GM18858 (cell line): Measurements from ENCODE around the gene ARFRP1.
"Not testable (repeated sequence)": the region's sequence is repeated elsewhere in the genome, so short reads cannot be mapped to it uniquely, and the experiment has no call there.

Source experiments
- ATAC-seq: cut with Tn5 transposase; IDR thresholded peaks from one replicate; pipeline ENCODE4 v1.9.1; 2021; ENCODE audit not compliant: unreplicated experiment

ARFRP1 gene

DNA sequence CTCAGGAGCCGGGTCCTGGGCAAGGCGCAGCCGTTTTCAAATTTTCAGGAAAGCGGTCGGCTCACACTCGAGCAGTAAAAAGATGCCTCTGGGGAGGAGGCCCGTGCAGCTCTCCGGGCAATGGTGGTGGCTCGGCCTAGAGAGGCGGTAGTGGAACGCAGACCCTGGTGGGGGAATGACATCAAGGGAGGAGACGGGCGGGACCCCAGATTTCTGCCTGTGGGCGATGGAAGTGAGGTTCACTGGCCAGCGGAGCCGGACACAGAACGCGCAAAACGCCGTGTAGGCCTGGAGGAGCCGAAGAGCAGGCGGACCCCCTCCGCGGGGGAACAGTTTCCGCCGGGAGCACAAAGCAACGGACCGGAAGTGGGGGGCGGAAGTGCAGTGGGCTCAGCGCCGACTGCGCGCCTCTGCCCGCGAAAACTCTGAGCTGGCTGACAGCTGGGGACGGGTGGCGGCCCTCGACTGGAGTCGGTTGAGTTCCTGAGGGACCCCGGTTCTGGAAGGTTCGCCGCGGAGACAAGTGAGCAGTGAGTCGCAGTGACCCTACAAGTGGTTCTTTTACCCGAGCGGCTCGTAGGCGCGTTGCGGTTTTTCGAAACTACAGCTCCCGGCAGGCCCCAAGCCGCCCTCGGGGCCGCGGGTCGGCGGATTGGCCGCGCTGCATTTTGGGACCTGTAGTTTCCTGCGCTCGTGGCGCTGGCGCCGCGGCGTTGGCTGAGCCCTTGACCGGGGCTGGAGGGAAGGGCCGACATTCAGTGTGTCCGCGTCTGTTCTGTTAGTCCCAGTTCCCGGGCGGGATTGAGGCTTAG, 49.6 kb downstream of the ARFRP1 start, which contains the start of gene RTEL1:
Gene RTEL1 (plus strand): TSS at position 376 of the 812 bp plus-strand sequence. CDS start 1,091 bp downstream, outside the sequence.
- ATAC-seq, result peak; percentile 49

GRCh38 chr20:63657260-63657936, 50.4 kb downstream of the ARFRP1 start:
- no peak for ATAC-seq

- no peak for ATAC-seq
These were observed 51.3 kb downstream of the ARFRP1 start for GRCh38 chr20:63656451-63656850.

GRCh38 chr20:63655249-63655648, 52.5 kb downstream of the ARFRP1 start:
- no peak for ATAC-seq

DNA sequence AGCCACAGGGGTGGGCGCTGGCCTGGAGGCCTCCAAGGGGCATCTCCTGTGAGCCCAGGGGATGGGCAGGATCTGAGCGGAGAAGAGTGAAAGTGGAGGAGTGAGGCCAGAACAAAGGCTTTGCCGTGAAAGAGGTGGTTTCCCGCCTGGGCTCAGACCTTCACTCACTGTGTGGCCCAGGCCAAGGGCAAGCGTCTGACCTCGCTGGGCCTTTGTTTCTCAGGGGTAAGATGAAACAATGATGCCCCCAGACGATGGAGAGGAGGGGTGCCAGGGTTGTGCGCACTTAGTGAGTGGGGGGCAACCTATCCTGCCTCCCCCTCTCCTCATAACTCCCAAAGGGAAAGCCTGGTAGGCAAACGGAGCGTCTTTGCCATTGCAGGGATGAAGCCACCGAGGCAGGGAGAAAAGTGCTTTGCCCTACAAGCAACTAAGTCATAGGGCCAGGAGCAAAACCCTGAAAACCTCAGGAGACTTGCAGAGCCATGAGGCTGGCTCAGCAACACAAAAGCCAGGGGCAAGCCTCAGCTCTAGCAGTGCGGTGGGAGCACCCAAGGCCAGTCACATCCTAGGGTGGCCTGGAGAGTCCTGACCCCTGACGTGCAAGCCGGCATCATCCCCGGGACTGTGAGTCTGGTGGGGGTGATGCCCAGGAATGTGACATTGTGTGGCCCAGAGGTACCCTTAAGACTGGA, 53.7 kb downstream of the ARFRP1 start:
- ATAC-seq, result no peak

GRCh38 chr20:63653041-63653973, 54.5 kb downstream of the ARFRP1 start, which contains the start of gene STMN3:
Gene STMN3 (minus strand): TSS chr20:63653424. CDS start chr20:63653345, 79 bp downstream.
- ATAC-seq, result no peak

DNA sequence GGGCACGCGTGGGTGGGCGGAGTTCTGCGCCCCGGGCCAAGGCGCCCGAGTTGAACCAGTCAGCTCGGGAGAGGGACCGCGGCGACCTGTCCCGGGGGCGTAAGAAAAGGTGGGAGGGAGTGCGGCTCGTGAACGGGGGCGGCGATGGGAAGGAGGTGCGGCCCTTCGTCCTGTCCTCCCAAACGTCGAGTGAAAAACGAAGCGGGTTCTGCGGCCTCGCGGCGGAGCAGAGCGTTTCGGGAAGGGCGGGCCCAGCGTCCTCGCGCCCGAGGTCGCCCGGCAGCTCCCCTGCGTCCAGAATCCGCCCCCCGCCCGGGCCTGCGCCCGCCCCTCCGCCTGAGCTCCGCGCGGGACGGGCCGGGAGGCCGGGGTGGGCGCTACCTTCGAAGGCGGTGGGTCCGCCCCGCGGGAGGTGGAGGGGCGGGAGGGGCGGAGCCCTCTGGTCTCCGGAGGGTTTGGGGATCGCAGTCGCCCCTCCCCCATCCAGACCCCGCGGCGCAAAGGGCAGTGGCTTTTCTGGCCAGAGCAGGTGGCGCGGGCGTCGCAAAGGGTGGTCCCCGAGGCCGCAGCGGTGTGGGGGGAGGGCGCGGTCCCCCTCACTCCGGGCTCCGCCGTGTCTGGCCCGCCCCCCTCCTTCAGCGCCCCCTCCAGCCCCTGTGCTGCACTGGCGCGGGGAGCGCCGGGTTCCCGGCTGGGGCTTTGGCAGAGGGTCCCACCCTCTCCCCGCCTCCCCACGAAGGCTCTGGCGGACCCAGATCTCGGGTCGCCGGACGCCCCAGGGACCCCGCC, 55.4 kb downstream of the ARFRP1 start:
- ATAC-seq, result no peak

- no peak for ATAC-seq
These were observed 55.9 kb downstream of the ARFRP1 start for GRCh38 chr20:63651942-63652191.

GRCh38 chr20:63650486-63650885, 57.3 kb downstream of the ARFRP1 start:
- ATAC-seq, result not testable (repeated sequence)

DNA sequence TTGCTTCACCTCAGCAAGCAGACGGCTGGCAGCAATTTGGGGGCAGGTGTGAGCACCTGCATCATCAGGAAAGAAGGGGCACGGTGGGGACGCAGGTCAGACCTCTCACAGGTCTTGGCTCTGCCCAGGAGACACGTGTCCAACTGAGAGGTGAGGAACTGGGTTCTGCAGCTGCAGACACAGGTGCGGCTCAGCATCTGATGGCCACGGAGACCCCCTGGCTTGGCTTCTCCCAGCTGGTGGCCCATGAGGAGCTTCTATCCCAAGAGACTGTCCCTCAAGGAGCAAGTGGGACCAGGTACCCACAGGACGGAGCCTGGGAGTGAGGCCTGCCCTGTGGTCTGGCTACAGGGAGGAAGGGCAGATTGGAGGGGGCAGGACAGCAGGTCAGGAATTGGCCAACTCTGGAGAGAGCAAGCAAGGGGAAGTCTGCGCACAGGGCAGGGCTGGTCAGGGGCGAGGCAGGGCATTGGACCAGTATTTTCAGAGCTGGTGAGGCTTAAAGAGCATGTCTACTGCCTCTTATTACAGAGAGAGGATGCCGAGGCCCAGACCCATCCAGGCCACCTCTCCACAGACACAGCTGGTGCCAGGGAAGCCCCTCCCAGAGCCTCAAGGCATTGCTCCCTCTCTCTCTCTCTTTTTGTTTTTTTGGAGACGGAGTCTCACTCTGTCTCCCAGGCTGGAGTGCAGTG, 58.7 kb downstream of the ARFRP1 start:
- no peak for ATAC-seq
